Mucosa of rectum (tissue), 2 donors: Measurements from ENCODE around the gene CCSER1.

ENCODE experiments used
- H3K27ac ChIP-seq, 2 donors: one replicate each; pipeline ENCODE4 v1.7.0; 2013; ENCODE audit warnings: inconsistent platforms in 2 of 2, low read depth in 2 of 2, low read length in 2 of 2
- H3K27me3 ChIP-seq, 2 donors: one replicate each; pipeline ENCODE4 v1.7.0; 2013; ENCODE audit warnings: low read length in 2 of 2; ENCODE audit not compliant: control insufficient read depth in 2 of 2, insufficient read depth in 2 of 2
- H3K36me3 ChIP-seq, 2 donors: one replicate each; pipeline ENCODE4 v1.7.0; 2013; ENCODE audit warnings: low read length in 2 of 2; ENCODE audit not compliant: control insufficient read depth in 2 of 2, insufficient read depth in 2 of 2
- H3K4me1 ChIP-seq, 2 donors: one replicate each; pipeline ENCODE4 v1.7.0; 2013; ENCODE audit warnings: low read length in 2 of 2, mild to moderate bottlenecking in 1 of 2; ENCODE audit not compliant: control insufficient read depth in 2 of 2, insufficient read depth in 2 of 2
- H3K4me3 ChIP-seq, 2 donors: one replicate each; pipeline ENCODE4 v1.7.0; 2013; ENCODE audit warnings: low read length in 2 of 2
- H3K9ac ChIP-seq, 2 donors: one replicate each; pipeline ENCODE4 v1.7.0; 2013; ENCODE audit warnings: low read length in 2 of 2, low read depth in 1 of 2, mild to moderate bottlenecking in 1 of 2
- H3K9me3 ChIP-seq, 2 donors: one replicate each; pipeline ENCODE4 v1.7.0; 2013; ENCODE audit warnings: low read length in 2 of 2; ENCODE audit not compliant: control insufficient read depth in 2 of 2
- donor health status: healthy.
- donor health status: Normal muscosa, but diverticular disease.

The CCSER1 gene

GRCh38 chr4:90842960-90843359 lies 715.8 kb downstream of the CCSER1 start:
- Histone ChIP-seq H3K27me3 (no peaks in the 10 kb centered on the region), H3K4me1 (no peaks in the 10 kb centered on the region), H3K36me3 (no peaks in the 10 kb centered on the region), H3K9me3 (no peaks in the 10 kb centered on the region), H3K4me3 (no peak overlapping the region), H3K27ac (no peak overlapping the region), H3K9ac (no peak overlapping the region)

- no peak overlapping the region for H3K4me3 ChIP-seq
- no peak overlapping the region for H3K27ac ChIP-seq
- no peaks in the 10 kb centered on the region for H3K36me3 ChIP-seq
- H3K9me3 ChIP-seq: no peaks in the 10 kb centered on the region
- no peaks in the 10 kb centered on the region for H3K4me1 ChIP-seq
- H3K9ac ChIP-seq: no peak overlapping the region
- H3K27me3 ChIP-seq: no peaks in the 10 kb centered on the region
Measured at GRCh38 chr4:90844241-90844640, 717.0 kb downstream of the CCSER1 start.

GRCh38 chr4:90845777-90846176 lies 718.6 kb downstream of the CCSER1 start:
- H3K27ac ChIP-seq: no peak overlapping the region
- H3K27me3 ChIP-seq: no peaks in the 10 kb centered on the region

GRCh38 chr4:90852237-90852636 lies 725.0 kb downstream of the CCSER1 start:
- Histone ChIP-seq H3K4me3 (no peak overlapping the region), H3K4me1 (no peaks in the 10 kb centered on the region)

More at GRCh38 chr4:90845777-90846176, 718.6 kb downstream of the CCSER1 start:
- no peaks in the 10 kb centered on the region for H3K9me3 ChIP-seq
- H3K4me3 ChIP-seq: no peak overlapping the region
- no peaks in the 10 kb centered on the region for H3K4me1 ChIP-seq
- H3K36me3 ChIP-seq: no peaks in the 10 kb centered on the region
- H3K9ac ChIP-seq: no peak overlapping the region

GRCh38 chr4:90855111-90855510 lies 727.9 kb downstream of the CCSER1 start:
- no peak overlapping the region for H3K4me3 ChIP-seq
- H3K9me3 ChIP-seq: no peaks in the 10 kb centered on the region
- no peak overlapping the region for H3K27ac ChIP-seq

More at GRCh38 chr4:90852237-90852636, 725.0 kb downstream of the CCSER1 start:
- H3K9ac ChIP-seq: no peak overlapping the region
- no peaks in the 10 kb centered on the region for H3K27me3 ChIP-seq
- H3K27ac ChIP-seq: no peak overlapping the region
- no peaks in the 10 kb centered on the region for H3K9me3 ChIP-seq
- no peaks in the 10 kb centered on the region for H3K36me3 ChIP-seq

GRCh38 chr4:90857081-90857820 lies 730.1 kb downstream of the CCSER1 start:
- H3K9me3 ChIP-seq: no peaks in the 10 kb centered on the region
- H3K27me3 ChIP-seq: no peaks in the 10 kb centered on the region
- H3K4me3 ChIP-seq: no peak overlapping the region
- no peaks in the 10 kb centered on the region for H3K36me3 ChIP-seq
- H3K27ac ChIP-seq: no peak overlapping the region
- H3K4me1 ChIP-seq: no peaks in the 10 kb centered on the region
- no peak overlapping the region for H3K9ac ChIP-seq

More at GRCh38 chr4:90855111-90855510, 727.9 kb downstream of the CCSER1 start:
- Histone ChIP-seq H3K36me3 (no peaks in the 10 kb centered on the region), H3K9ac (no peak overlapping the region), H3K27me3 (no peaks in the 10 kb centered on the region), H3K4me1 (no peaks in the 10 kb centered on the region)

- no peak overlapping the region for H3K9ac ChIP-seq
- no peak overlapping the region for H3K27ac ChIP-seq
- H3K9me3 ChIP-seq: no peaks in the 10 kb centered on the region
- H3K27me3 ChIP-seq: no peaks in the 10 kb centered on the region
- no peak overlapping the region for H3K4me3 ChIP-seq
- no peaks in the 10 kb centered on the region for H3K36me3 ChIP-seq
- no peaks in the 10 kb centered on the region for H3K4me1 ChIP-seq
Measured at GRCh38 chr4:90875791-90876190, 748.6 kb downstream of the CCSER1 start.

GRCh38 chr4:90876296-90876695 lies 749.1 kb downstream of the CCSER1 start:
- no peaks in the 10 kb centered on the region for H3K27me3 ChIP-seq
- no peaks in the 10 kb centered on the region for H3K9me3 ChIP-seq
- no peaks in the 10 kb centered on the region for H3K36me3 ChIP-seq
- no peak overlapping the region for H3K27ac ChIP-seq
- no peaks in the 10 kb centered on the region for H3K4me1 ChIP-seq
- no peak overlapping the region for H3K9ac ChIP-seq
- no peak overlapping the region for H3K4me3 ChIP-seq

- Histone ChIP-seq H3K9ac (no peak overlapping the region), H3K9me3 (no peaks in the 10 kb centered on the region), H3K4me1 (no peaks in the 10 kb centered on the region), H3K36me3 (no peaks in the 10 kb centered on the region), H3K27ac (no peak overlapping the region), H3K4me3 (no peak overlapping the region), H3K27me3 (no peaks in the 10 kb centered on the region)
Measured at GRCh38 chr4:90883519-90883918, 756.3 kb downstream of the CCSER1 start.

GRCh38 chr4:90888571-90888970 lies 761.4 kb downstream of the CCSER1 start:
- Histone ChIP-seq H3K4me3 (no peak overlapping the region), H3K36me3 (no peaks in the 10 kb centered on the region), H3K9ac (no peak overlapping the region), H3K9me3 (no peaks in the 10 kb centered on the region), H3K4me1 (no peaks in the 10 kb centered on the region), H3K27ac (no peak overlapping the region), H3K27me3 (no peaks in the 10 kb centered on the region)
